ENCODE data around the gene CALCA. TPM values are rescaled to one million over a fixed set of nuclear protein-coding genes. Genes with fewer than 3 reads are reported as not detected.

The CALCA gene
- total RNA-seq, 2 experiments from 2014 or later = not detected

- Histone ChIP-seq H3K27ac (ENCODE audit: low read depth, low read length, poor library complexity, severe bottlenecking) (no peak overlapping the region), H2AFZ (ENCODE audit: low read length) (no peak overlapping the region), H3K4me1 (ENCODE audit: insufficient read depth, low read length, poor library complexity, severe bottlenecking) (no peaks in the 10 kb centered on the region), H3K36me3 (ENCODE audit: insufficient read depth, low read length) (no peaks in the 10 kb centered on the region), H3K4me3 (ENCODE audit: low read depth, low read length, poor library complexity, severe bottlenecking) (no peak overlapping the region), H3K4me2 (ENCODE audit: low read length) (no peak overlapping the region; the same call in 1 of the 2 replicates), H3K9me3 (ENCODE audit: low read length) (no peaks in the 10 kb centered on the region), H3K79me2 (ENCODE audit: insufficient read depth, low read depth, low read length) (no peaks in the 10 kb centered on the region), H4K20me1 (ENCODE audit: insufficient read depth, low read length) (no peaks in the 10 kb centered on the region), H3K9me2 (ENCODE audit: insufficient read depth, low read length) (no peaks in the 10 kb centered on the region)
- intact Hi-C loops (cut with micrococcal nuclease; ENCODE audit: unreplicated experiment) = no loop called here
- TF ChIP-seq EZH2phosphoT487 (IDR thresholded peaks at IDR 0.05; ENCODE audit: borderline replicate concordance, low read depth, low read length) = peak; percentile 3; the same call in 1 of the 2 replicates
- TF ChIP-seq CTCF (conservative IDR thresholded peaks at IDR 0.05; ENCODE audit: low read length) = no peak
- BruUV-seq (replicated peaks) = no TSS peak
- no peak for DNase-seq (ENCODE audit: low spot score)
- ChIA-PET POLR2A (no interaction called here), CTCF (ENCODE audit: unreplicated experiment) (no interaction called here)
Observed at GRCh38 chr11:14975252-14975587, 3.1 kb upstream of the CALCA start.

GRCh38 chr11:14974515-14975251 is 2.5 kb upstream of the CALCA start:
- peak; percentile 40 for DNase-seq (ENCODE audit: low spot score)
- Histone ChIP-seq H3K4me2 (ENCODE audit: low read length) (no peak overlapping the region; the same call in 1 of the 2 replicates), H3K9me3 (ENCODE audit: low read length) (no peaks in the 10 kb centered on the region), H2AFZ (ENCODE audit: low read length) (no peak overlapping the region), H3K36me3 (ENCODE audit: insufficient read depth, low read length) (no peaks in the 10 kb centered on the region), H3K27ac (ENCODE audit: low read depth, low read length, poor library complexity, severe bottlenecking) (no peak overlapping the region), H3K4me1 (ENCODE audit: insufficient read depth, low read length, poor library complexity, severe bottlenecking) (no peaks in the 10 kb centered on the region), H3K9me2 (ENCODE audit: insufficient read depth, low read length) (no peaks in the 10 kb centered on the region), H3K4me3 (ENCODE audit: low read depth, low read length, poor library complexity, severe bottlenecking) (no peak overlapping the region), H4K20me1 (ENCODE audit: insufficient read depth, low read length) (no peaks in the 10 kb centered on the region), H3K79me2 (ENCODE audit: insufficient read depth, low read depth, low read length) (no peaks in the 10 kb centered on the region)
- TF ChIP-seq CTCF (conservative IDR thresholded peaks at IDR 0.05; ENCODE audit: low read length) (peak; percentile 87), EZH2phosphoT487 (IDR thresholded peaks at IDR 0.05; ENCODE audit: borderline replicate concordance, low read depth, low read length) (peak; percentile 70; the same call in 1 of the 2 replicates)
- no TSS peak for BruUV-seq (replicated peaks)
- intact Hi-C loops (cut with micrococcal nuclease; ENCODE audit: unreplicated experiment) = no loop called here
- ChIA-PET CTCF (ENCODE audit: unreplicated experiment) (interaction anchor here (0.6 to 0.9 kb wide), 2 partner anchors 10 to 67 kb away, joined by 3 to 4 read pairs; no protein-coding TSS in a partner anchor), POLR2A (no interaction called here)
